Testis (tissue), 2 donors: ENCODE measurements around the gene HS2ST1.

Source experiments
- POLR2A ChIP-seq: fragments of 450-650 bp; IDR thresholded peaks from one replicate; pipeline ENCODE4 v1.6.1; 2017; ENCODE audit warnings: antibody characterized with exemption, mild to moderate bottlenecking, moderate library complexity
- TF ChIP-seq, protein P1 (sequence below), 3 experiments: fragments of 450-650 bp in 2 of 3; fragments of 200-600 bp in 1 of 3; sonication (generic) in 1 of 3; IDR thresholded peaks; one replicate each; pipeline ENCODE4 v1.5.1; 2016 to 2019; ENCODE audit warnings: antibody characterized with exemption in 3 of 3, mild to moderate bottlenecking in 2 of 3, moderate library complexity in 1 of 3

GRCh38 chr1:86994061-86994460 is 79.6 kb downstream of the HS2ST1 start:
- TF ChIP-seq, protein P1, sequence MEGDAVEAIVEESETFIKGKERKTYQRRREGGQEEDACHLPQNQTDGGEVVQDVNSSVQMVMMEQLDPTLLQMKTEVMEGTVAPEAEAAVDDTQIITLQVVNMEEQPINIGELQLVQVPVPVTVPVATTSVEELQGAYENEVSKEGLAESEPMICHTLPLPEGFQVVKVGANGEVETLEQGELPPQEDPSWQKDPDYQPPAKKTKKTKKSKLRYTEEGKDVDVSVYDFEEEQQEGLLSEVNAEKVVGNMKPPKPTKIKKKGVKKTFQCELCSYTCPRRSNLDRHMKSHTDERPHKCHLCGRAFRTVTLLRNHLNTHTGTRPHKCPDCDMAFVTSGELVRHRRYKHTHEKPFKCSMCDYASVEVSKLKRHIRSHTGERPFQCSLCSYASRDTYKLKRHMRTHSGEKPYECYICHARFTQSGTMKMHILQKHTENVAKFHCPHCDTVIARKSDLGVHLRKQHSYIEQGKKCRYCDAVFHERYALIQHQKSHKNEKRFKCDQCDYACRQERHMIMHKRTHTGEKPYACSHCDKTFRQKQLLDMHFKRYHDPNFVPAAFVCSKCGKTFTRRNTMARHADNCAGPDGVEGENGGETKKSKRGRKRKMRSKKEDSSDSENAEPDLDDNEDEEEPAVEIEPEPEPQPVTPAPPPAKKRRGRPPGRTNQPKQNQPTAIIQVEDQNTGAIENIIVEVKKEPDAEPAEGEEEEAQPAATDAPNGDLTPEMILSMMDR (IDR thresholded peaks at IDR 0.05): no peak
- no peak for TF ChIP-seq POLR2A
